IPS DF 4.7 (cell line): ENCODE measurements around the gene IGF2.

Experiments used
- DNase-seq: peaks from one replicate; pipeline ENCODE4 v3.0.0-alpha.2; 2013; ENCODE audit warnings: low spot score; ENCODE audit errors: extremely low read depth

The IGF2 gene

GRCh38 chr11:2104524-2105440, 34.4 kb downstream of the IGF2 start:
- no peak for DNase-seq

GRCh38 chr11:2103668-2104523, 35.3 kb downstream of the IGF2 start:
- DNase-seq = no peak

GRCh38 chr11:2102883-2103213, 36.3 kb downstream of the IGF2 start:
- DNase-seq = no peak

- no peak for DNase-seq
Observed at GRCh38 chr11:2102132-2102882, 36.9 kb downstream of the IGF2 start.

GRCh38 chr11:2101171-2101675, 38.0 kb downstream of the IGF2 start:
- no peak for DNase-seq

- no peak for DNase-seq
Observed at GRCh38 chr11:2100361-2101170, 38.6 kb downstream of the IGF2 start.

- no peak for DNase-seq
Observed at GRCh38 chr11:2099516-2100349, 39.5 kb downstream of the IGF2 start.

GRCh38 chr11:2098691-2099515, 40.3 kb downstream of the IGF2 start:
- DNase-seq = no peak

- DNase-seq = no peak
Observed at GRCh38 chr11:2097998-2098690, 41.0 kb downstream of the IGF2 start.

- DNase-seq = no peak
Observed at GRCh38 chr11:2097356-2097997, 41.7 kb downstream of the IGF2 start.

GRCh38 chr11:2096919-2097301, 42.3 kb downstream of the IGF2 start:
- no peak for DNase-seq

- no peak for DNase-seq
Observed at GRCh38 chr11:2096011-2096918, 42.9 kb downstream of the IGF2 start.

GRCh38 chr11:2095542-2095941, 43.6 kb downstream of the IGF2 start:
- DNase-seq = no peak

GRCh38 chr11:2095198-2095520, 44.0 kb downstream of the IGF2 start:
- DNase-seq = no peak

GRCh38 chr11:2094354-2095197, 44.6 kb downstream of the IGF2 start:
- DNase-seq = no peak
